Measurements from ENCODE around the gene ROR2. TPM values are rescaled to one million over a fixed set of nuclear protein-coding genes. Genes with fewer than 3 reads are reported as not detected.

The ROR2 gene
- total RNA-seq, 1 experiment from 2014 or later, result 5.9 TPM

GRCh38 chr9:91572044-91572443 is 378.0 kb downstream of the ROR2 start:
- intact Hi-C loops (cut with micrococcal nuclease; ENCODE audit: unreplicated experiment), result no loop called here
- H3K36me3 ChIP-seq (ENCODE audit: control insufficient read depth, insufficient read depth, low read length), result no peaks in the 10 kb centered on the region
- in situ Hi-C loops (cut with HindIII; ENCODE audit: low pct_unique_long_range_greater_than_20kb, low sequenced_read_pairs), result no loop called here
- H3K4me3 ChIP-seq (ENCODE audit: low read depth in 2 of 2, low read length in 2 of 2), result no peak overlapping the region
- H3K27ac ChIP-seq (ENCODE audit: low read length), result no peak overlapping the region
- no peaks in the 10 kb centered on the region for H3K27me3 ChIP-seq (ENCODE audit: control insufficient read depth, insufficient read depth, low read length)
- ChIA-PET CTCF (no interaction called here), POLR2A (no interaction called here)
- TF ChIP-seq TCF7L2 (IDR thresholded peaks at IDR 0.05; ENCODE audit: low read depth, low read length), result no peak
- BruUV-seq (replicated peaks), result no TSS peak
- ATAC-seq (no peak), DNase-seq (ENCODE audit: low read depth, low spot score) (no peak)
- H3K9me3 ChIP-seq (ENCODE audit: control insufficient read depth, insufficient read depth, low read depth, low read length), result no peaks in the 10 kb centered on the region
- no peaks in the 10 kb centered on the region for H3K4me1 ChIP-seq (ENCODE audit: control insufficient read depth, insufficient read depth, low read length)

DNA sequence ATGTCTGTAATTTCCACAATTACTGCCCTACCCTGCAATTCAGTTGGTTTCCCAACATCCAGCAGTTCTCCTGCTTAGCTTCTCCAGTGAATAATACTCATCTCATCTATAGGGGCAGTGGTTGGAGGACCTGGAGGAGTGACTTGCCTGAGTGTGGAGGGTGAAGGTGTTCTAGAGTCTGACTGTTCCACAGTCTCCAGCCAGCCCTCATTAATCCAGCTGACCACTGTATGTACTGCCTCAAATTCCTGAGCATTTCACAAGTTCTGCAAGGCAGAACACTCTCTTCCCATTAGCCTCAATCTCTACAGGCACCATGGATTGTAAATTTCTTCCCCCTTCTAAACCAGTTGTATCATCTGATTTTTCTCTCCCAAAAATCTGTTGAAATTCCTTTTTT is 379.0 kb downstream of the ROR2 start:
- H3K4me3 ChIP-seq (ENCODE audit: low read depth in 2 of 2, low read length in 2 of 2), result no peak overlapping the region
- ATAC-seq (no peak), DNase-seq (ENCODE audit: low read depth, low spot score) (no peak)
- no peak overlapping the region for H3K27ac ChIP-seq (ENCODE audit: low read length)
- TF ChIP-seq, protein P1, sequence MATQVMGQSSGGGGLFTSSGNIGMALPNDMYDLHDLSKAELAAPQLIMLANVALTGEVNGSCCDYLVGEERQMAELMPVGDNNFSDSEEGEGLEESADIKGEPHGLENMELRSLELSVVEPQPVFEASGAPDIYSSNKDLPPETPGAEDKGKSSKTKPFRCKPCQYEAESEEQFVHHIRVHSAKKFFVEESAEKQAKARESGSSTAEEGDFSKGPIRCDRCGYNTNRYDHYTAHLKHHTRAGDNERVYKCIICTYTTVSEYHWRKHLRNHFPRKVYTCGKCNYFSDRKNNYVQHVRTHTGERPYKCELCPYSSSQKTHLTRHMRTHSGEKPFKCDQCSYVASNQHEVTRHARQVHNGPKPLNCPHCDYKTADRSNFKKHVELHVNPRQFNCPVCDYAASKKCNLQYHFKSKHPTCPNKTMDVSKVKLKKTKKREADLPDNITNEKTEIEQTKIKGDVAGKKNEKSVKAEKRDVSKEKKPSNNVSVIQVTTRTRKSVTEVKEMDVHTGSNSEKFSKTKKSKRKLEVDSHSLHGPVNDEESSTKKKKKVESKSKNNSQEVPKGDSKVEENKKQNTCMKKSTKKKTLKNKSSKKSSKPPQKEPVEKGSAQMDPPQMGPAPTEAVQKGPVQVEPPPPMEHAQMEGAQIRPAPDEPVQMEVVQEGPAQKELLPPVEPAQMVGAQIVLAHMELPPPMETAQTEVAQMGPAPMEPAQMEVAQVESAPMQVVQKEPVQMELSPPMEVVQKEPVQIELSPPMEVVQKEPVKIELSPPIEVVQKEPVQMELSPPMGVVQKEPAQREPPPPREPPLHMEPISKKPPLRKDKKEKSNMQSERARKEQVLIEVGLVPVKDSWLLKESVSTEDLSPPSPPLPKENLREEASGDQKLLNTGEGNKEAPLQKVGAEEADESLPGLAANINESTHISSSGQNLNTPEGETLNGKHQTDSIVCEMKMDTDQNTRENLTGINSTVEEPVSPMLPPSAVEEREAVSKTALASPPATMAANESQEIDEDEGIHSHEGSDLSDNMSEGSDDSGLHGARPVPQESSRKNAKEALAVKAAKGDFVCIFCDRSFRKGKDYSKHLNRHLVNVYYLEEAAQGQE (IDR thresholded peaks at IDR 0.05; ENCODE audit: insufficient read depth in 1 of 2, low read depth in 2 of 2, low read length in 1 of 2), result no peak
- TF ChIP-seq TCF7L2 (IDR thresholded peaks at IDR 0.05; ENCODE audit: low read depth, low read length) (no peak), CTCF (IDR thresholded peaks at IDR 0.05) (no peak), POLR2AphosphoS5 (IDR thresholded peaks at IDR 0.05; ENCODE audit: low read depth, low read length) (no peak), SIN3A (IDR thresholded peaks at IDR 0.05; ENCODE audit: borderline replicate concordance, insufficient read depth, low read depth, low read length) (no peak)
- H3K9me3 ChIP-seq (ENCODE audit: control insufficient read depth, insufficient read depth, low read depth, low read length), result no peaks in the 10 kb centered on the region
- no peaks in the 10 kb centered on the region for H3K4me1 ChIP-seq (ENCODE audit: control insufficient read depth, insufficient read depth, low read length)
- BruUV-seq (replicated peaks), result no TSS peak
- CTCF ChIA-PET, result no interaction called here
- POLR2A ChIA-PET, result no interaction called here
- intact Hi-C loops (cut with micrococcal nuclease; ENCODE audit: unreplicated experiment), result no loop called here
- in situ Hi-C loops (cut with HindIII; ENCODE audit: low pct_unique_long_range_greater_than_20kb, low sequenced_read_pairs), result no loop called here
- H3K27me3 ChIP-seq (ENCODE audit: control insufficient read depth, insufficient read depth, low read length), result no peaks in the 10 kb centered on the region
- H3K36me3 ChIP-seq (ENCODE audit: control insufficient read depth, insufficient read depth, low read length), result no peaks in the 10 kb centered on the region

DNA sequence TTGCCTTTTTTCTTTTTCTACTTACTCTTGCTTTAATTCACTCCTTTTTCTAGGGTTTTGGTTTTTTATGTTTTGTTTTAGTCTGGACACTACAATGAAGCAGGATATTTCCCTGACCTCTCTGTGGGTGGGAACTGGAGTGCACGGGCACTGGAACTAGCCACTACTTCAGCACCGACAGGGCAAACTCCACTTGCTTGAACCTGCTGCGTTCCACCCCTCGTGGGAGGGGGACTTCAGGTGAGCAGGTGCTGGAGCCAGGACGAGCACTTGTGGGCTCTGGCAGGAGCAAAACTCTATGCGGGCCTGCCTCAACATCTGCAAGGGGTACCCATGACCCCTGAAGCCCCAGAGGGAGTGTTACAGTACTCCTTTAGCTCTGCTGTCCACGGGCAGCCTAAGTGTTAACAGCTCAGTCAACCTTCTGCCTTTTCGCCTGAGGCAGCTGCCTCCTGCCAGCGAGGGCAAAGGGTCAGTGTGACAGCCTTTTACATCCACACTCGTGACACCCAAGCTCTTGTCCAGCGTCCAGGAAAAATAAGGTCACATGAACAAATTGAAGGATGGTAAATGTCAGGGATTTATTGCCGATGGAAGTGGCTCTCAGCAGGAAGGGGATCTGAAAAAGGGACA is 382.3 kb downstream of the ROR2 start:
- POLR2A ChIA-PET, result no interaction called here

More for the DNA sequence above, 382.3 kb downstream of the ROR2 start:
- in situ Hi-C loops (cut with HindIII; ENCODE audit: low pct_unique_long_range_greater_than_20kb, low sequenced_read_pairs) (no loop called here), intact Hi-C loops (cut with micrococcal nuclease; ENCODE audit: unreplicated experiment) (no loop called here)
- TF ChIP-seq POLR2AphosphoS5 (IDR thresholded peaks at IDR 0.05; ENCODE audit: low read depth, low read length) (no peak), TCF7L2 (IDR thresholded peaks at IDR 0.05; ENCODE audit: low read depth, low read length) (no peak), CTCF (IDR thresholded peaks at IDR 0.05) (no peak)
- TF ChIP-seq, protein P1 (IDR thresholded peaks at IDR 0.05; ENCODE audit: insufficient read depth in 1 of 2, low read depth in 2 of 2, low read length in 1 of 2), result no peak
- no TSS peak for BruUV-seq (replicated peaks)
- no peak overlapping the region for H3K27ac ChIP-seq (ENCODE audit: low read length)
- H3K4me3 ChIP-seq (ENCODE audit: low read depth in 2 of 2, low read length in 2 of 2), result no peak overlapping the region
- H3K27me3 ChIP-seq (ENCODE audit: control insufficient read depth, insufficient read depth, low read length), result no peaks in the 10 kb centered on the region
- no peak for DNase-seq (ENCODE audit: low read depth, low spot score)
- ATAC-seq, result no peak
- H3K36me3 ChIP-seq (ENCODE audit: control insufficient read depth, insufficient read depth, low read length), result no peaks in the 10 kb centered on the region
- H3K9me3 ChIP-seq (ENCODE audit: control insufficient read depth, insufficient read depth, low read depth, low read length), result no peaks in the 10 kb centered on the region
- CTCF ChIA-PET, result no interaction called here
- no peaks in the 10 kb centered on the region for H3K4me1 ChIP-seq (ENCODE audit: control insufficient read depth, insufficient read depth, low read length)

Data from Panc1 (cell line).